GM12865 (cell line): ENCODE results near the gene AKAP10.

Experiments
- DNase-seq: peaks from one replicate; pipeline ENCODE4 v3.0.0; 2010; ENCODE audit warnings: low read depth
- H3K4me3 ChIP-seq: 2 replicates; pipeline ENCODE4 v1.5.1; 2011; ENCODE audit warnings: mild to moderate bottlenecking, low read depth, low read length, control low read depth
- CTCF ChIP-seq: IDR thresholded peaks from 2 replicates; pipeline ENCODE4 v1.5.1; 2011; ENCODE audit warnings: low read length, control low read depth, low read depth, inconsistent platforms; ENCODE audit not compliant: insufficient read depth; ENCODE audit errors: missing control alignments

Gene AKAP10

DNA sequence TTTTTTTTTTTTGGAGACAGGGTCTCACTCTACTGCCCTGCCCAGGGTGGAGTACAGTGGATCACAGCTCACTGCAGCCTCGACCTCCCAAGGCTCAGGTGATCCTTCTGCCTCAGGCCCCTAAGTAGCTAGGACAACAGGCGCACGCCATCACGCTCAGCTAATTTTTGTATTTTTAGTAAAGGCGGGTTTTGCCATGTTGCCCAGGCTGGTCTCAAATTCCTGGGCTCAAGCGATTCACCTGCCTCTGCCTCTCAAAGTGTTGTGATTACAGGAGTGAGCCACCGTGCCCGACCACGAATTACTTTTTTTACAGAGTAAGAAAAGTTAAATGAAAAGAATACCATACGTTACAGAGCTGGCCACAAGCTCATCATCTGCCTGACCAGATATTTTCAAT is 38.9 kb downstream of the AKAP10 start:
- H3K4me3 ChIP-seq: no peak overlapping the region
- no peak for TF ChIP-seq CTCF
- no peak for DNase-seq

GRCh38 chr17:19937522-19937921 is 40.1 kb downstream of the AKAP10 start:
- DNase-seq: no peak
- no peak overlapping the region for H3K4me3 ChIP-seq
- TF ChIP-seq CTCF: no peak

DNA sequence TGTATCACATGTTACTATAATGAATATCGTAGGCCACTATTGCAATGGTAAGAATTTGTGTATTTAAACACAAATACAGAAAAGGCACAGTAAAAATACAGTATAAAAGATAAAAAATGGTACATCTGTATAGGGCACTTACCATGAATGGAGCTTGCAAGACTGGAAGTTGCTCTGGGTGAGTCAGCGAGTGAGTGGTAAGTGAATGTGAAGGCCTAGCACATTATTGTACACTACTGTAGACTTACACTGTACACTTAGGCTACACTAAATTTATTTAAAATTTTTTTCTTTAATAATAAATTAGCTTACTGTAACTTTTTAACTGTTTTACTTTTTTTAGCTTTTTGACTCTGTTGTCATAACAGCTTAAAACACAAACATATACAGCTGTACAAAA is 42.5 kb downstream of the AKAP10 start:
- H3K4me3 ChIP-seq: no peak overlapping the region
- no peak for TF ChIP-seq CTCF
- no peak for DNase-seq

- no peak for TF ChIP-seq CTCF
- no peak overlapping the region for H3K4me3 ChIP-seq
- DNase-seq: no peak
Observed at GRCh38 chr17:19933628-19934027, 44.0 kb downstream of the AKAP10 start.

DNA sequence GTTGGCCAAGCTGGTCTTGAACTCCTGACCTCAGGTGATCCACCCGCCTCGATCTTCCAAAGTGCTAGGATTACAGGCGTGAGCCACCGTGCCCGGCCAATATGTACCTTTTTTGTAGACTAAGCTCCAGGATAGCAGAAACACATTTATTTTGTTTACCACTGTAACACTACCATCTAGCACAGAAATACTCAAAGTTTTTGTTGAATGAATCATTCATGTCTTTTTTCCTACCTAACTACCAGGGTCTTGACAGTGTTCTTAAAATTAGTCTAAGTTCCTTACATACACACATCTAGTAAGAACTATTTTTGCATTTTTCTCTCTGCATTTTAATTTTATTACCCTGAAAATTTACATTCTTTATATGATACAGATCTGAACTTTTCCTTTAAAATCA is 44.4 kb downstream of the AKAP10 start:
- no peak for DNase-seq
- H3K4me3 ChIP-seq: no peak overlapping the region
- TF ChIP-seq CTCF: no peak

GRCh38 chr17:19928299-19928698 is 49.3 kb downstream of the AKAP10 start:
- DNase-seq: no peak
- H3K4me3 ChIP-seq: no peak overlapping the region
- no peak for TF ChIP-seq CTCF

DNA sequence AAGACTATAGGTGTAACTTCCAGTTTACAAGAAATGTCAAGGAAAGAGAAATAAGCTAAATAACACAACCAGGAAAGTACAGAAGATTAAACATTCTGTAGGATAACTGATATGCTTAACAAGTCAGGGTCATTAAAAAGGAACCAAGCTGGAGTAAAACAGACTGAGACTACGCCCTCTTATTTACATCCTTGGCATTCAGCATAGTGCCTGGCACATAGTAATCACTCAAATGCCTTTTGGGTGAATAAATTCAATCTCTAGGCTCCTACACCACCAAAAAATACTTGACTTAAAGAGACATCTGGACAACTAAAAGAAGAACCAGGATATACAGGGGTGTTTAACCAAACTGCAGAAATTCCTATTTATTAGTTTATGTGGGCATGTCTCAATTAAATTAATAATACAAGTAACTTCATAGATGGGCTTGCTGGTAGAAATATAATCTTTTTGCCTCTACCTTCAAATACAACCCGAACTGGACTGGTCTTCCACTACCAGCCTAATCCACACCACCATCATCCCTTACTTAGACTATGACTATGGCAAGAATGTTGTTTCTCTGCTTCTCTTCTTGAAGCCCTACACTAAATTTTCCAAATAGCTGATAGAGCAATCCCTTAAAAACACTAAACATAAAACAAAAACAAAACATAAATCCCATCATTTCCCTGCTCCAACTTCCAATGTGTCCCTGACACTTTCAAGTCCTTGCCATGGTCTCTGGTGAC is 62.2 kb downstream of the AKAP10 start:
- H3K4me3 ChIP-seq: no peak overlapping the region
- TF ChIP-seq CTCF: no peak
- DNase-seq: no peak
